ENCODE data around the gene TRAP1. TPM values are rescaled to one million over a fixed set of nuclear protein-coding genes. Genes with fewer than 3 reads are reported as not detected.

TRAP1 gene
- total RNA-seq, 1 experiment from 2014 or later: 416 TPM

- DNase-seq (ENCODE audit: low read depth, low spot score) (no peak), ATAC-seq (no peak)
- Histone ChIP-seq H3K9me3 (ENCODE audit: control insufficient read depth in 1 of 2, insufficient read depth in 1 of 2, low read depth in 1 of 2, low read length in 2 of 2) (no peaks in the 10 kb centered on the region), H3K27me3 (ENCODE audit: insufficient read depth, low read length) (no peaks in the 10 kb centered on the region), H3K36me3 (ENCODE audit: control insufficient read depth in 1 of 2, insufficient read depth in 2 of 2, low read length in 2 of 2) (peaks cover 0 to 7% of the 10 kb centered on the region in 2 experiments; a peak in 1 of 4 replicates), H3K4me2 (ENCODE audit: low read length) (peak overlapping the region; percentile 77; the same call in 1 of the 2 replicates), H4K20me1 (ENCODE audit: insufficient read depth) (no peaks in the 10 kb centered on the region; the same call in 1 of the 2 replicates), H2AFZ (ENCODE audit: low read depth, low read length, poor library complexity, severe bottlenecking) (no peak overlapping the region), H3K79me2 (ENCODE audit: insufficient read depth, low read length) (peaks cover 38% of the 10 kb centered on the region), H3K4me3 (replicated peaks in 1 of 2; ENCODE audit: low read depth in 1 of 2, low read length in 2 of 2) (no peak overlapping the region; a peak in 2 of 4 replicates), H3K9me2 (ENCODE audit: insufficient read depth) (no peaks in the 10 kb centered on the region), H3K9ac (ENCODE audit: low read length) (no peak overlapping the region), H3K27ac (ENCODE audit: low read depth, low read length) (no peak overlapping the region; the same call in 1 of the 2 replicates), H3K4me1 (ENCODE audit: control insufficient read depth in 1 of 2, insufficient read depth in 2 of 2, low read length in 2 of 2) (peaks cover 7 to 19% of the 10 kb centered on the region in 2 experiments)
- intact Hi-C loops (cut with micrococcal nuclease): no loop called here
- ChIA-PET RAD21 (ENCODE audit: low non-redundant PET in 1 of 2, low total read pairs in 2 of 2, uncharacterized antibody in 2 of 2, unreplicated experiment in 2 of 2) (no interaction called here), CTCF (no interaction called here), POLR2A (interaction anchor here (0.6 kb wide), 1 partner anchor 227 kb away, joined by 3 read pairs; no protein-coding TSS in a partner anchor)
- BruUV-seq (replicated peaks): no TSS peak
- no peak for TF ChIP-seq CTCF (IDR thresholded peaks at IDR 0.05 in 2 of 3, conservative IDR thresholded peaks at IDR 0.05 in 1 of 3; ENCODE audit: borderline replicate concordance in 1 of 3, insufficient read depth in 1 of 3, low read depth in 2 of 3, low read length in 2 of 3)
- TF ChIP-seq CBX3 (IDR thresholded peaks at IDR 0.05; ENCODE audit: low read depth): no peak
- TF ChIP-seq FOSL1 (IDR thresholded peaks at IDR 0.05; ENCODE audit: low read depth): no peak
- no peak for TF ChIP-seq JUND (IDR thresholded peaks at IDR 0.05)
- TF ChIP-seq REST (IDR thresholded peaks at IDR 0.05; ENCODE audit: low read depth): no peak
- TF ChIP-seq YY1 (IDR thresholded peaks at IDR 0.05; ENCODE audit: extremely low read depth, insufficient replicate concordance, low read depth, low read length): no peak
- no peak for TF ChIP-seq SRF (IDR thresholded peaks at IDR 0.05; ENCODE audit: low read depth)
- no peak for TF ChIP-seq SP1 (IDR thresholded peaks at IDR 0.05; ENCODE audit: low read depth)
- no peak for TF ChIP-seq TCF7L2 (IDR thresholded peaks at IDR 0.05; ENCODE audit: borderline replicate concordance, extremely low read depth, insufficient read depth, insufficient read length)
- no peak for TF ChIP-seq POLR2AphosphoS5 (IDR thresholded peaks at IDR 0.05; ENCODE audit: low read depth, low read length)
- no peak for TF ChIP-seq CEBPB (IDR thresholded peaks at IDR 0.05; ENCODE audit: low read depth)
- TF ChIP-seq RAD21 (IDR thresholded peaks at IDR 0.05; ENCODE audit: low read depth): no peak
- TF ChIP-seq ZFX (IDR thresholded peaks at IDR 0.05): no peak
- no peak for TF ChIP-seq EZH2phosphoT487 (IDR thresholded peaks at IDR 0.05; ENCODE audit: borderline replicate concordance)
- no peak for TF ChIP-seq ZBTB33 (IDR thresholded peaks at IDR 0.05; ENCODE audit: extremely low read depth, insufficient replicate concordance, low read length)
- TF ChIP-seq EGR1 (IDR thresholded peaks at IDR 0.05; ENCODE audit: low read depth): no peak
- TF ChIP-seq SIN3A (IDR thresholded peaks at IDR 0.05; ENCODE audit: low read depth): no peak
- no peak for TF ChIP-seq EZH2 (IDR thresholded peaks at IDR 0.05)
- no peak for TF ChIP-seq MAX (IDR thresholded peaks at IDR 0.05)
Observed at GRCh38 chr16:3718628-3719027, 1.3 kb upstream of the TRAP1 start.
